HG03571 (cell line): ENCODE results near the gene RHOF.
"Not testable (repeated sequence)": the region's sequence is repeated elsewhere in the genome, so short reads cannot be mapped to it uniquely, and the experiment has no call there.

ENCODE experiments used
- ATAC-seq: cut with Tn5 transposase; IDR thresholded peaks from one replicate; pipeline ENCODE4 v1.9.1; 2021; ENCODE audit not compliant: unreplicated experiment

The RHOF gene

DNA sequence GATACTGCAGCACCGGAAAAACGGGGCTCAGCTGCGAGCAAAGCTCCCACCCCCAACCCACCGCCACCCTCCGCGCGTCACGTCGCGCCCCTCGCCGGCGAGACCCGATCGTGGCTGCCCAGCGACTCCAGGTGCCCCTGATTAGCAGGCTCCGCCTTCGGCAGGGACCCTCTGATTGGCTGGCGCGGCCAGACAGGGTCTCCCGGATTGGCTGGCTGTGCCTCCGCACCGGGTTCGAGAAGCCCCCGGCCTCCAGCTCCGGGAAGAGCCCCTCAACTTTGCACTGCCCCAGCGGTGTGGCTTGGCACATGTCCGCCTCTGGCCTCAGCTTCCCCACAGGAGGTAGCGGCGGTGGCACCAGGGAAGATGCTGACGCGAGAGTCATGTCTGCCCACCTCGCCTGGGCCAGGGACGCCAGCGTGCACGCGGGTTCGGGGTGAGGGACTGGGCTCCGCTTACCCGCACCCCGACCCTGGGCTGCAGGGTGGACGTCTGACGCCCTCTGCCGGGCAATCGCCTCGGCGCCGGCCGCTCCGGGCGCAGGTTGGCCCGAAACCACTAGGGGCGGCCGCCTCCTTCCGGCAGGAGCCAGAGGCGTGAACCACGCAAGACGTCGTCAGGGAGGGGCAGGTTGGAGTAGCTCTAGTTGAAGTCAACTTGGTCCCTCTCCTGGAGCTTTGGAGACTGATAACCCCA is 498 bp upstream of the RHOF start:
- ATAC-seq: peak; percentile 33

DNA sequence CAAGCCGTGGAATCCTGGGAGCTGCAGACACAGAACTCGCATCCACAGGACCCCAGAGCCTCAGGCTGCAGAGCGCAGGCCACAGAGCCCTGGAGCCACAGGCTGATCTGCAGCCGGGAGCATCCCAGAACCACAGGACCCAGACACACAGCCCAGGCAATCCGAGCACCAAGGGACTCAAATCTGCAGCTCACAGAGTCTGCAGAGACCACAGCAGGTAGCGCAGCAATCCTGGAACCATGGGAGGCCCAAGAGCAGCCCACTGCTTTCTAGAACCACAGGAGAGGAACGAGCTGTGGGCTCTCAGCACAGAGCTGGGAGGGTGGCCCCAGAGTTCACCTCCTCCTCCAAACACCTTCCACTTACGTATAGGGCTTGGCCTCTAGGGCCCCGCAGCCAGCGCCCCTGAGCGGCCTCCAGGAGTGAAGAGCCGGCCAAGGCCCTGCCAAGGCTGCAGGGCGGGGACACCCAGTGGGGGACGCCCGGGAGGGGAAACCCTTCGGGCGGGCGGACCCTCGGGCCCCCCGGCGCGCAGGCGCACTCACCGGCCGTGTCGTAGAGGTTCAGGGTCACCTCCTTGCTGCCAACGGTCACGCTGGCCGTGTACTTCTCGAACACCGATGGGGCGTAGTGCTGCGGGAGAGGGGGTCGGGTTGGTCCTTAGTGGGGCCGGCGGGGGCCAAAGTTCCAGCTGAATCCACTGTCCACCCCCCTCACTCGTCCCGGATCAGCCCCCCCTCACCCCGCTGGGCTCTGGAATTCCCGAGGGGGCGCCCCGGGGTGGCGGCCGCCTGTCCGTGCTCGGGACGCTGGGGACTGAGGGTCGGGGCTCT is 665 bp downstream of the RHOF start:
- no peak for ATAC-seq

DNA sequence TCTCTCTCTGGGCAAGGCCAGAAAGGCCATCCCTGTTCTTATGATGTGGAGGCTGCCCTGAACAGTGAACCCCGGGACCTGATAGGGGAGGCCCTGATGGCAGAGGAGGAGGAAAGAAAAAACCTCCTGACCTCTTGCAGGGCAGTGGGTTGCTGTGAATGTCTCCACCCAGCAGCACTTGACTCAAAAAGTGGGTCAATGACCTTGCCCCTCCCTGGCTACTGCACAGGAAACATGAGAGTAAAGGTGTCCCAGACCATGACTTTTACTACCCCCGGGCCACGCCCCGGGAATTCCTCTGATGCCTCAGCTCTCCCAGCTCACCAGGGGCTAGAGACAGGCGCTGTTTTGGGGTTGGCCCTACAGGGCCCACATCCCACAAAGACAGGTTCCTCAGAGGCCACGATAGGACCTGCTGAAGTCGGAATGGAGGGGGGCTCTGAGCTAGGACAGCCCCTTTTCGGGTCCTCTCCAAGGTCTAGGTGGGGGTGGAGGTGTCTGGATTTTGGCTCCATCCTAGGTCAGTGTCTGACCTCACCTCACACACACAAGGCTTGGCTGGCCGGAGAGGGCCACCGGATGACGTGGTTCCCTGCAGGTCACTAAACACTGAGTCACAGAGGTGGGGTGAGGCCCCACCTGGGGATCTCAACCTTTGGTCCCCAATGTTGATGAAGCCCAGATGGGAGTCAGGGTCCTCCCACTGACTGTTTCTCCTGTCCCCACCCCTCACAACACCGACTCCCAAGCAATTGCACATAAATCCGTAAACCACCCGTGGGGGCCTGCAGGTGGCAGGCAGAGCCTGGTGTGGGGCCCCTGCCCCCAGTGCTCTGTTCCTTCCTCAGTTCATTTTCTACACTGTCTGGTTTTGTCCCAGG is 1.6 kb downstream of the RHOF start:
- ATAC-seq: no peak

DNA sequence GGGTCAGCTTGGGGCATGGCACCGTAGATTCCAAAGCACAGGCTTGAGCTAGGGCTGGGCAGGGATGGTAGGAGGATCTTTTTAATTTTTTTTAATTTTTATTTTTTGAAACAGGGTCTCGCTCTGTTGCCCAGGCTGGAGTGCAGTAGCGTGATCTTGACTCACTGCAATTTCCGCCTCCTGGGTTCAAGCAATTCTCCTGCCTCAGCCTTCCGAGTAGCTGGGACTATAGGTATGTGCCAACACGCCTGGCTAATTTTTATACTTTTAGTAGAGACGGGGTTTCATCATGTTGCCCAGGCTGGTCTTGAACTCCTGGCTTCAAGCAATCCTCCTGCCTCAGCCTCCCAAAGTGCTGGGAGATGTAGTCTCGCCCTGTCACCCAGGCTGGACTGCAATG is 2.7 kb downstream of the RHOF start:
- ATAC-seq: not testable (repeated sequence)

DNA sequence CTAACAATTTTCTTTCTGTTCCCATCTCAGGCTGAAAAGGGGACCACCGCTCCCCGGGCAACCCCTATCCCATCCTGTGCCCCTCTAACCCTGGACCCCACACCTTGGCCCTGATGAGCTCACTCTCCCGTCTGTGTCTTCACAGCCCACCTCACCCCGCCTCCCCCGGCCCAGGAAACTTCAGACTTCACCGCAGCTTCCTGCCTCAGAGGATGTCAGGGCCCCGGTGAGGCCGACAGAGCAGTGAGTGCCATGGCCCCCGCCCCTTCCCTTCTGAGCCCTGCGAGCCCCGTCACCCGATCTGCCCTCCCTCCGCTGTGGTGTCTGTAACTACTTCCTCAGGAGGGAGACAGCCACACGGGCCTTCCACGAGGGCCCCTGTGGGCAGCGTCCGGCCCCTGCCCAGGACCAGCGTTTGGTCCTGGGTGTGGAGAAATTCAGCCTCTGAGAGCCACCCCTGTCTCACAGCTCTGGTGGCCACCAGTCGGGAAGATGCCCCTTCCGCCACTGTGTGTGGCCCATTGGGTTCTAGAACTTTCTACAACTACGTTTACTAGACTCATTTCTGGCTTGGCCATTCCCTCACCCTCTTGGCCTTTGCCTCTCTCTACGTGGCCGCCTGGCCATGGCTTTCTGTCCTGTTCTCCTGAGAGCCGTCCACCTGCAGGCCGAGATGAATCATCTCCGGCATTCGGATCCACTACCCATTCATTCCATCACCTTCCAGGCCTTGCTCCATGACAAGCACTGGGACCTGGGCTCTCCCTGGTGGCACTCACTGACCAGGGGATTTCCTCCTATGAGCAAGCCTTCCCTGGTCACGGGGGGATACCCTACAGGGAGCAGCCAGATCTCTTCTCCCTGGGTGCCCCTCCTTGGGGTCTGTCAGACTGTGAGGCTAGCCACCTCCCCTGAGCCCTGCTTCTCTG is 3.4 kb downstream of the RHOF start:
- ATAC-seq: peak; percentile 46

DNA sequence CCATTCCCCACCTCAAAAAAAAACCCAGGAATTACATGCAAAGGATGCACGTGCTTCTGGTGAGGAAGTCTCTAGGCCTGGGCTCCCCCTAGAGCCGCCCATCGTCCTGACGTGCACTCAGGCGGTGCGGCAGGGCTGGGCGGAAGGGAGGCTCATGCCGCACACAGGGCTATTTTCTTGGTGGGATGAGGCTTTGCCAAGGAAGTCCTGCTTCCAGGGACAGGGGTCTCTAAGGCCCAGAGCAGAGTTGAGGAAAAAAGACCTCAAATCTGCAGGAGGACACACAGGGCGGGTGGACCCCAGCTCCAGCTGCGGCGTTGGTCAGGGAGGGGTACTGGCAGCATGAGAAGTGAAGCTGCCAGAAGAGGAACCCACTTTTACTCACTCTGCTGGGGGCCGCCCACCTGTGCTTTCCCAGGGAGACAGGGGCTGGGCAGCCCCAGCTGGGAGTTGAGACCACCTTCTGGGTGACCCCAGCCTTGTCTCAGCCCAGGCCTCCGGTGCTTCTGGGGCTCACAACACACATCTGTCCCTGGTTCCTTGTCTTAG is 4.2 kb downstream of the RHOF start:
- ATAC-seq: no peak

DNA sequence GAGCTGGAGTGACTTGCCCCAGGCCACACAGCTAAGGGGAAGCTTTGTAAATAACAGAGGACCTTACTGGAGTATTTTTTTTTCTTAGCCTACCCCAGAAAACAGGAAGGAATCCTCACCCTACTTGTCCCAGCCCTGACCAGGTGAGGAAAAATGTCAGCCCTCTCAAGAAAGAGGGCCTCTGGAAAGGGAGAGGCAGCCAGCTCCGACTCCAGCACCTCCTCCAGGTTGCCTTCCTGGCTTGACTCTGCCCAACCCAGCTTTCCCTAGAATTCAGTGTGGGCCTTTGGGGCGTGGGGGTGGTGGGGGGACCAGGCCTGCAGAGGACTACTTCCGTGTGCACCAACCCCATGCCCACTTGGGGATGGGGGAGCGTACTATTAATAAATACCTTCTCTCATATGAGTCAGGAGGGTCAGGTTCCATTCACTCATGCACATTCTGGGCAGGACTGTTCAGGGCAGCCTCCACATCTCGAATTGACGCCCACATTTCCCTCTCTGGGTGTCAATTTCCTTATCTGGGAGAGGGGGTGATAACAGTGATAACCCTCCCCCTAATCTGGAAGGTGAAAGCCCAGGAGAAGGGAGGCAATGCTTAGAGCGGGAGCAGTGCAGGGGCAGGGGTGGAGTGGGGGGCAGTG is 5.2 kb downstream of the RHOF start:
- no peak for ATAC-seq

DNA sequence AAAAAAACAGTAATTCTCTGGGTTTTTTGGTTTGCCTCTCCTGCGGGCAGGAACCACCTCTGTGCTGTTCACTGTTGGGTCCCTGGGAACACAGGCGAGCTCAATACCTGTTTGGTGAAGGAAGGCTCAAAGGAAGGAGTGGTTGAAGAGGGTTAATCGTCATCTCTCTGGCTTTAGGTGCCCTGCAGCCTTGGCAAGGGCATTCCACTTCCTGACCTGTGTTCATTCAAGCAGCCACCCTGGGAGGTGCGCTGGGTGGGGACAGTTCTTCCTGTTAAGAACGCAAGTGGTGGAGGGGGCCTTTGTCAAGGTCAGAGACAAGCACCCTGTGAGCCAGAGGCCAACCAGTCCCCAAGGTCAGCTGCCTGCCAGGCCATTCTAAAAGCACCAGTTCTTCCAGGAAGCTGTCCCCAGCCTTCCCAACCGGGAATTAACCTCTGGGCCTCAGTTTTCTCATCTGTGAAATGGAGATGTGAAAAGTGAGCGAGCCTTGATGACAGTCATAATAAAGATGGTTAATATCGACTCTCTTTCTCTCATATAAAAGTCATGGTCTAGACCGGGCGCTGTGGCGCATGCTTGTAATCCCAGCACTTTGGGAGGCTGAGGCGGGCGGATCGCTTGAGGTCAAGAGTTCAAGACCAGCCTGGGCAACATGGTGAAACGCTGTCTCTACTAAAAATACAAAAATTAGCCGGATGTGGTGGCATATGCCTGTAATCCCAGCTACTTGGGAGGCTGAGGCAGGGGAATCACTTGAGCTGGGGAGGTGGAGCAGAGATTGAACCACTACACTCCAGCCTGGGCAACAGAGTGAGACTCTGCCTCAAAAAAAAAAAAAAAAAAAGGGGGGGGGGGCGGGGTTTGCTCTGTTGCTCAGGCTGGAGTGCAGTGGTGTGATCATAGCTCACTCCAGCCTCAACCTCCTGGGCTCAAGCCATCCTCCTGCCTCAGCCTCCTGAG is 6.1 kb downstream of the RHOF start:
- ATAC-seq: no peak

DNA sequence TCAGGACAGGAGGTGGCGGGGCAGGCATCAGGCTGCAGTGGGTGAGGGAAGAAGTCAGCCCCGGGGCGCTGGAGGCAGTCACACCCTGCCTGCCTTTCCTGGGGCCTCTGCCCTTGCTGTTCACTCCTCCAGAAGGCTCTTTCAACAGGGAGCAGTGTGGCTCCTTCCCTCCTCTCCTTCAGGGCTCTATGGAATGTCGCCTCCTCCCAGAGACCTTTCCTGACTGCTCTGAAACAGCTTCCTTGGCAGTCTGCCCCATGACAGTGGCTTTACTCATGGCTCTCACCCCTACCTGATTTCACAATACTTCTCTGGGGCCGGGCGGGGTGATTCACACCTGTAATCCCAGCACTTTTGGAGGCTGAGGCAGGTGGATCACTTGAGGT is 7.1 kb downstream of the RHOF start:
- ATAC-seq: no peak

DNA sequence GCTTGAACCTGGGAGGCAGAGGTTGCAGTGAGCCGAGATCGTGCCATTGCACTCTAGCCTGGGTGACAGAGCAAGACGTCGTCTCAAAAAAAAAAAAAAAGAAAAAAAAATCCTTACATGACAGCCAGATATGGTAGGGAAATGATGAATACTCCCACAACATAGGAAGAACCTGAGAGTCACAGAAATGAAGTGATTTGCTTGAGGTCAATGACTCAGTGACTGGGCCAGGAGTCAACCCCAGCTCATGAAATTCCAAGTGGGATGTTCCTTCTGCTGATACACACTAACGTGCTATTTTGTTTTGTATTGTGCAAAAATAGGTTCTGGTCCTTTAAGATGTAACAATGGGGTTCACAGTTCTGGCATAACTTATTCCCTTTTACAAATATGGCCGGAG is 9.0 kb downstream of the RHOF start:
- no peak for ATAC-seq

DNA sequence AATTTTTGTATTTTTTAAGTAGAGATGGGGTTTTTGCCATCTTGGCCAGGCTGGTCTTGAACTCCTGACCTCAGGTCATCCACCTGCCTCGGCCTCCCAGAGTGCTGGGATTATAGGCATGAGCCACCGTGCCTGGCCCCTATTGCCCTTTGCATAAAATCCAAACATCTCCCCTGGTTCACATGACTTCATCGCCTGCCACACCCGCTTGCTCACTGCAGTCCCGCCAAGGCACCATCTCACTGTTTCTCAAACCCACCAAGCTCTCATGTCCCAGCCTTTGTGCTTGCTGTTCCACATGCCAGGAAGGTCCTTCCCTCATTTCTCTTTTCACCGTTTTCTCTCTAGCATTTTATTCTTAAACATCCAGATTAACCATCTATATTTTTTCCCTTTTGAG is 9.7 kb downstream of the RHOF start:
- no peak for ATAC-seq

DNA sequence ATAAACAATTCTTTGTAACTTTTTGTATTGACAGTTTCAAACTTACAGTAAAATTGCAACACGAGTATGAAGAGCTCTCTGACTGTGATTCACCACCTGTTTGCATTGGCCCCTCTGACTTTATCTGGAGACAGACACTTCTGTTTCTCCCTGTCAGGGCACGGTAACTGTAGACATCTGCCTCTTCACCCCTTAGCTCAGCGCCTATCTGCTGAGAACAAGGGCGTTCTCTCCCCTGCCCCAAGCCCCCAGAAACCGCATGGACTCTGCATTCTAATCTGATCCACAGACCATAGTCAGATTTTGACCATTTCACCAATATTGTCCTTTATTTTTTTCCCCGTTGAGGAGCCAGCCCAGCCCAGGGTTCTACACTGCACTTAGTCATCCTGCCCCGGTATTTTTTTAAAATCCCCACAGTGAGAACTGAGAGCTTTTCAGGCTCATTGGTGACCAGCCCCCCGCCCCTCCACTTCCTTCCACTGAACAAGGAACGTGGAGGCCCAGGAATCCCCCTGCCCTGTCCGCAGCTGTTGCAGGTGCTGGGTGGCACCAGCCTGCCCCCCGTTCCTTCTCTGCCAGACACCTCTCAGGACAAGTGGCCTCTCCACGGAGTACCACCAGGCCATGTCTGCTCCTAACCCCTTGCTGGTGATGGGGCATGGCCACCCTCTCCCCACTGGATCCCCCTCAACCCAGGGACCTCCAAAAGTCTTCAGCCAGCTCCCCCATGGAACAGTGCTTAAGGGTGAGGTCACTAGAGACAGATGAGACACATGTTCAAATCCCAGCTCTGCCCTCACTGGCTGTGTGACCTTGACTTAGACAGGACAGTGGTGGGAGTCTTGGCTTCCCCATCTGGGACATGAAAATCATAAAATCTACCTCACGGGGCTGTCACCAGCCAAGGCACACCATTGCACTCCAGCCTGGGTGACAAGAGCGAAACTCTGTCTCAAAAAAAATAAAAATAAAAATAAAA is 11.2 kb downstream of the RHOF start:
- no peak for ATAC-seq

DNA sequence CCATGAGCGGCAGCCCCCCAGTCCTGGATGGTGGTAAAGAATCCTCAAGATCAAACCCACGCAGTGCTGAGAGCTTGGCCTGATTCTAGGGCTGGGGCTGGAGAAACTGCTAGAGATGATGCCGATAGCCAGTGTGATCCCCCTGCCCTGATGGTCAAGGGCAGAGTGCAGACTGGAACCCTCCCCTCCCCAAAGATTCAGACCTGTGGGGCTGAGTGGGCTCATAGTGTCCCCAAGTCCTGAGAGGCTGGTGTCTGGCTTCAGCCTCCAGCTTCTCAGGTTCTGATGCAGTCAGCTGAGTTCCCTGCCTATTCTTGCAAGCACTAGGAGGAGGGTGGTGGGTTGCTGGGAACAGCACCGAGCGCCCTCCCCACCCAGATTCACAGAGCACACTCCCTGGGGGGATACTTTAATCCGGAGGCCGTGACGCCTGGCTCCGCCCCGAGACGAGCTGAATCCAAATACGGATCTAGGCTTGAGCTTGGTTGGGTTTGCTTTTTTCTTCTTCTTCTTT is 11.9 kb downstream of the RHOF start:
- no peak for ATAC-seq

DNA sequence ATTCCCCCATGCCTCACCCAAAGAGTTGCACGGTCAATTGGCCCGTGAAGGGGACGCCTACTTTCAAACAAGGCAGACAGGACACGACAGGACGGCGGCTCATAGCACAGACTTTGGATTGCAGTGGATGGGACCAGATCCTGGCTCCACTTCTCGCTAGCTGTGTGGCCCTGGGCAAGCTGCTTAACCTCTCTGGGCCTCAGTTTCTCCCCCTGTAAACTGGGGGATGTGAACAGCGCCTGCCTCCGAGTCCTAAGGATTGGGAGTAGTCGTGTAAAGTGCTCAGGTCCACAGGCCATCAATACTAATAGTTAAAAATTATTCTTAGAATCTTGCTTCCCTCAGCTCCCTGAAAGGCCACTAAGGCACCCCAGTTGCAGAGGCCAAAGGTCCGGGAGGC is 13.1 kb downstream of the RHOF start:
- no peak for ATAC-seq

DNA sequence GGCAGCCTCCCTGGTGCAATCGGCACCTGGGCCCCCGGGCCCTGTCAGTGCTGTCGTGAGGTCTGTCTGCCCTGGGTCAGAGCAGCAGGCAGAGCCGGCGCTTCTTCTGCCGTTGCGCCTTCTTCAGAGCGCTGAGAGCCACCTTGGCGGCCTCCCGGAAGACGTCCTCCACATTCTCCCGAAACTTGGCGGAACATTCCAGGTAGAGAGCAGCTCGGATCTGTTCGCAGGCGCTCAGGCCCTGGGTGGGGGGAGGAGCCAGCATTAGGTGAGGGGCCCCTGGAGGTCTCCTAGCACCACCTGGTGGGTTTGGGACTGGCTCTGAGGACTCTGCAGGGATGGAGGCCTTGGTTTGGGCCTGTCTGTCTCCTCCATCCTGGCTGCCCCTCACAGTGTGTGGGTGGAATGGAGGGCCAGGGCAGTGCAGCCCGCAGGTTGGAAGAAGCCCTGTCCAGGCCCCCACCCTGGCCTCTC is 14.0 kb downstream of the RHOF start:
- no peak for ATAC-seq

DNA sequence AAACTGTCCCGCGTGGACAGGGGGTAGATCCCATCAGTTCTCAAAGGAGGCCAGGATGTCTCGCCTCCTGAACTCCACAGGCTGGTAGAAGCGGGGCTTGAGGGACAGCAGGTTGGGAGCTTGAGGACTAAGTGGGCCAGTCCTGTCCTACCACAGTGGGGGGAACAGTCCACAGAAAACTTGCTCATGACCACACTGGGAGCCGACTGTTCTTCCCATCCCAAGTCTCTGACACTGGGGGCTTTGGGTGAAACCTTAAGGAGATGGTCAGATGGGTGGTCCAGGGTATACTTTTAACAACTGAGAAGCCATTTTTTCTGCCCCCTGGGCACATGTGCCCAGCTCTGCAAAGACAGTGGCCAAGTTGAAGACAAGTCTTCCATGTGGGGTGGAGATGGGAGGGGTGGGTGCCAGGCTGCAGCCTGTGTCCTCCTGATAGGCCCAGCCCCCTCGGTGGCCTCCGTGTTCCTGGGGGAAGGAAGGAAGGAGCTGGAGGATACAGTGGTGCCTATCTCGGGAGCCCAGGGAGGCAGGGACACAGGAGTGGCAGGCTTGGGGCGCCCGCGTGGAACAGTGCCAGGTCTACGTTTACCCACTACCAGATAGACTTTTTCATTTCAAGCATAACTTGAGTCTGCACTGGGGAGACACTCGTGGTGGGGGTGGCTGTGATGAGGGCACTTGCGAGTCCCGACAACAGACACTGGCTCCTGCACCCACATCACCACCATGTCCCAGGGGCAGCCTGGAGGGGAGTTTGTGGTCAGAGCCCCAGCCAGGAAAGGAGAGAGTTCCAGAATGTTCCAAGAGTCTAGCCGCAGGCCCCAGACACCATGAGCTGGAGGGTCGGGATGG is 14.7 kb downstream of the RHOF start:
- no peak for ATAC-seq
